ENCODE data around the gene PLCB2.

Gene PLCB2

DNA sequence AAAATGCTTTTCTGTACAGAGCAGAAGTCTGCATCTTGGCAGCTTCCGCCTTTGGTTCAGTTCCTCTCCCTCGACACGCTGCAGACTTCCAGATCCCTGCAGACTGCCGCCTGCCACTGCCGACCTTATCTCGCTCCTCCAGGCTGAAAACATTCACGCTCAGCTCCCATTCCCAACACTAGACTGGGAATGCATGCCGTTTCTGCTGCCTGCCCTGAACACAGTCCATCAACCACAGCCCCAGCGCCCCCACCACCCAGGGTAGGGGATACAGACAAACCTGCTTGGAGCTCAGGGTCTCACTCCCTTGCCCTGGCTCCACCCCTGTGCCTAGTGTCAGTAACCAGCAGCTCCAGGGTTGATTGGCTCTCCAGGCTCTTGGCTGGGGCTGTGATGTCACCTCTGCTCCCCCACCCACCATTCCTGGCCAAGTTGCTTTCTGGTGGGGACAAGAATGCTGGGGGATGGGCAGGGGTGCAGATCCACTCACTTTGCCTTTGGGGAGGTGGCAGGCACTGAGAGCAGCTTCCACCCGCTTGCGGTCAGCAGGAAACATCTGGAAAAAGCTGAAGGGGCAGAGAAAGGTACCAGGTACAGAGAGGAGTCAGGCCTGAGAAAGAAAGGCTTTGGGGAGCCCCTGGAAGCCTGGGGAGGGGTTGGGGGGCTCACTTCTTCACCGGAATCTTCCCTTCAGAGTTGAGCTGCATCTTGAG, 6.1 kb downstream of the PLCB2 start:
- DNase-seq: no peak

GRCh38 chr15:40300771-40301170, 7.0 kb downstream of the PLCB2 start:
- no peak for DNase-seq

DNA sequence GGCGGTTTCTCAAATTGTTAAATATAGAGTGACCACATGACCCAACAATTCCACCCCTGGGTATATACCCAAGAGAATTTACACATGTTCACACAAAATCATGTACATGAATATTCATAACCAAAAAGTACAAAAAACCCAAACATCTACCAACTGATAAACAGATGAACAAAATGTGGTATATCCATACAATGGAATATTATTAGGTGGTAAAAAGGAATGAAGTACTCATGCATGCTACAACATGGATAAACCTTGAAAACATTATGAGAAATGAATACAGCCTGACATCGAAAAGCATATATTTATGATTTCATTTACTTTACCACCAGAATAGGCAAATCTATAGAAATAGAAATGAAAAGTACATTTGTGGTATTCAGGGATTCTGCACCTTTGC, 7.4 kb downstream of the PLCB2 start:
- no peak for DNase-seq

GRCh38 chr15:40298216-40298935, 9.4 kb downstream of the PLCB2 start:
- DNase-seq: no peak

DNA sequence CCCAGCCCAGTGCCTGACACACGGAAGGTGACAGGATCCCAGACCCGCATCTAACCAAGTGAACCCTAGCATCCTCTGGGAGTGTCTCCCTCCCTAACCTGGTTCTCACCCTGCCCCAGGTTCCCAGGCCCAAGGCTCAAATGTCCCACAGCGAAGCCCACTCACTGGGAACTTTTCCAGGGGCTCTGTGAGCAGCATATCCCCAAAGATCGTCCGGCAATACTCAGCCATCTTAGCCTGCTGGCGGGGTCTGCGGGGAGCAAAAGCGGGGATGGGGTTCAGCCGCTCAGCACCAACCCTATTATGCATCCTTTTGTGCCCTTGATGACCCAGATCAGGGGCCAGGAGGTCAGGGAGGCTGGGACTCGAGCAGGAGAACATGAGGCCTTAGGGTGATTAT, 10.4 kb downstream of the PLCB2 start:
- no peak for DNase-seq

- DNase-seq: no peak
Observed at GRCh38 chr15:40296561-40297230, 11.0 kb downstream of the PLCB2 start.

DNA sequence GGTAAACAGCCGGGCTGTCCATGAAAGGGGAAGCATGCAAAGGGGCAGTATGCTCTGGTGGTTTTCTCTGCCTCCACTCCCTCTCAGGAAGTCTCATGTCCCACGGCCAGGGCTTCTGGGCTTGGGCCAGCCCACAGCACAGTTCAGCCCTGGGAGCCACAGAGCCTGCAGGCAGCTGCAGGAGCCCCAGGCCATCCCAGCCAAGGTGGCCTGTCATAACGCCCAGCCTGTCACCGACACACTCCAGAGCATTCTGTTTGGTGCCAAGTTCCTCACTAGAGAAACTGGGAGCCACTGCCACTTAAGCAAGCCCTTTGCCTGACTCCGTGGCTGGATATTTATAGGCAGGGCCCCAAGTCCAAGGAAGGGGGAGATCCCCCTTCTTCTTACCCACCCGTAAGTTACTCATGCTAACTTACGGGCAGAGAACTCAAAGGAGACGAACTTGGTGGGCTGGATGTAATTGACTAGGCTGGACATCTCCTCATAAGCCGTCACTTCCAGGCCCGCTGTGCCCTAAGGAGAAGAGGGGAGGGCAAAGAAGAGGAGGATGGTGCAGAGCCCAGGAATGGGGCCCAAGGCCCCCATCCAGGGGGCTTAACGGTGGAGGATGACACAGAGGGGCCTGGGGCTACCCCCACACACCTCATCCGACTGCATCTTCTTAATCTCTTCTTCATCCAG, 11.7 kb downstream of the PLCB2 start:
- DNase-seq: no peak

GRCh38 chr15:40295297-40295696, 12.4 kb downstream of the PLCB2 start:
- DNase-seq: no peak

GRCh38 chr15:40293905-40294895, 13.5 kb downstream of the PLCB2 start:
- DNase-seq: no peak

- no peak for DNase-seq
Observed at GRCh38 chr15:40293006-40293405, 14.7 kb downstream of the PLCB2 start.

GRCh38 chr15:40292246-40292645, 15.5 kb downstream of the PLCB2 start:
- no peak for DNase-seq

DNA sequence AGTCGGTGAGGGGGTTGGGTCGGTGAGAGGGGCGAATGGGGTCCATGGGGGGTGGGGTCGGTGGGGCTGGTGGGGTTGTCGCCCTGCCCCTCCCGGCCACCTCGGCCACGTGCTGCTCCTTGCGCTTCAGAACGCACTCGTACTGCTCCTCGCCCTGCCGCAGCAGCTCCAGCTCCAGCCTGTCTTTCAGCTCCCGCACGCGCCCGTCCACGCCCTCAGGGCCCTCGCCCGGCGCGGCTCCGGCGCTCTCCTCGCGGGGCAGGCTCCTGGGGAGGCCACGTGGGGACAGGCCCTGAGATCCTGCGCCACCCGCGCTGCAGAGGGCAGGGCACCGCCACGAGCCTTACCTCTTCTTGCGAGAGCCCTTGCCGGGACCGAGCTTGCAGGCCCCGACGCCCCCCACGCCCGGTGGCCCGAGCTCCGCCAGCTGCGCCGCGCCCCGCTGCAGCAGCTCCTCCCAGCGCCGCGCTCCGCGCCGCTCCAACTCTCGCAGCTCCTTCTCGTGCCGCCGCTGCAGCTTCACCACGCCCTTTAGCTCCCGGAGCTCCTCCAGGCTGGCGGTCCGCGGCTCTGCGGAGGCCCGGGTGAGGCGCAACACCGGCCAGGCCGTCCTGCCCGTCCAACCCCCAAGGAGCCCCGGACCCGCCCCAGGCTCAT, 16.7 kb downstream of the PLCB2 start:
- DNase-seq: no peak

DNA sequence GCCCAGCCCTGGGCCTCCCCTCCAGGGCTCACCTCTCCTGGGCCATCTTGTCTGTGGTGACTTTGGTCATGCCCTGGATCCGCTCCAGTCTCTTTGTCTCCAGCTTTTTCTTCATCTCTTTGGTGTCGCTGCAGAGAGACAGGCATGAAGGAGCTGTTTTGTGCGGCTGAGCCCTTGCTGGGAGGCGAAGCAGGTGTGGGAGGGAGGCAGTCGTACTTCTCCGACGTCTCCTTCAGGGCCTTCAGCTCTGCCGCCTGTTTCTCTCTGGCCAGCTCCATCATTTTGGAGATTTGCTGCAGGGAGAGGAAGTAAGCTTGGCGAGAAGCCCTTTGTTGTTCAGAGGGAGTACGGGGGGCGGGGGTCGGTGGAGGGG, 17.2 kb downstream of the PLCB2 start:
- DNase-seq: no peak

DNA sequence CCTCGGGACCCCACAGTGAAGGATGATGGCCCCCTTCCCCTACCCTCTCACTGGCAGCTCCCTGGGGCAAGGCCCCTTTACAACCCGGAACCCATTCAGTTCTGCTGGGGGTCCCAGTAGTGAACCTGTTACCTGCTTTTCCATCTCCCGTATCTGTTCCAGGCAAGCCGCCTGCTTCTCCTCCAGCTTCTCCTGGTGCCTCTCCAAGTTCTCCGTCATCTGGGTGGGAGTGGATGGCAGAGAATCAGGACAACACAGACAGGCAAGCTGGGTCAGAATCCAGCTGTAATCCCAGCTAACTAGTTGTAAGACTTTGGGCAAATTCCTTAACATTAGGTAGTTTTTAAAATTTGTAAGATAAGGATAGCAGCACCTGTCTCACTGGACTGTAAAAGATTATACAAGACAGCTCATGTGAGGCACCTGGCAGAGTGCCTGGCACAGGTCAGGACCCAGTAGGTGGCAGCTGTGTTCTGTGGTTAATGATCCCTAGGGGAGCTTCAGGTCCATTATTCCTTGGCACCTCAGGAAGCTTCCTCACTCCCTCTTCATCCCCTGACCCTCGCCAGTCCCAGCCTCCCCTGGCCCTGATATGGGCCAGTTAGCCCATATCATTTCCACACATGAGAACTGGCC, 18.5 kb downstream of the PLCB2 start:
- DNase-seq: no peak

DNA sequence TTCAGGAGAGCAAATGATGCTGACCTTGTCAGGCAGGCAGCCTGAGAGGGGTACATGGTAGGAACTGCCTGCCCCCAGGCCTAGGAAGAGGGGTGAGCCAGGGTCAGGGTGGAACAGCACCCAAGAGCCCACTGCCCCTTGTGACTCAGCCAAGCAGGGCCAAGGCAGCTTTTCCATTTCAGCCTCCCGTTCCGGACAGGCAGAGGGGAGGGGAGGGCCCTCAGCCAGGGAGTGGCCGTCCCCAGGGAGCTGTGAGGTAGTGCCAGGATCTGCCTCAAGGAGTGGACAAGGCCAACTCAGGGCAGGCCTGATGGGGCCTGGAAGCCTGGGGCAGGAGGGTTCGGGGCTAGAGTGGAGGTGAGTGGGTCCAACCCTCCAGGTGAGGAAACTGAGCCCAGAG, 19.8 kb downstream of the PLCB2 start:
- no peak for DNase-seq

- no peak for DNase-seq
Observed at GRCh38 chr15:40287505-40287904, 20.2 kb downstream of the PLCB2 start.

DNA sequence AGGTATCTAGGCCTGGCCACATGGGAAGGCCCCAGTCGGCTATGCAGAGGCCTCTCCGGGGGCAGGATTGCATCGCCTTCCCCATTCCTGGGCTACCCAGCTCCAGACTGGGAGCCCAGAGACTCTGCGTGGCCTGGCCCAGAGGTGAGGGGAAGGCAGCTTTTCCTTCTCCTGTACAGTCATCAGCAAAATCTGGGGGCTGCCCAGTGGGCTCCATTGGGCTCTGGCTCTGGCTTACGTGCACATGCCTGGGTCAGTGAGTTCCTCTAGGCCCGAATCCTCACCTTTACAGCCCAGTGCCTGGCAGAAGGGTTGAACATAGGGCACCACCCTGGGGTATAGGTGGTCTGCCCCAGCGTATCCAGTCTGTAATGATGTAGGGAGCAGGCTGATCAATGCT, 20.9 kb downstream of the PLCB2 start:
- no peak for DNase-seq

- no peak for DNase-seq
Observed at GRCh38 chr15:40286061-40286532, 21.6 kb downstream of the PLCB2 start.

DNA sequence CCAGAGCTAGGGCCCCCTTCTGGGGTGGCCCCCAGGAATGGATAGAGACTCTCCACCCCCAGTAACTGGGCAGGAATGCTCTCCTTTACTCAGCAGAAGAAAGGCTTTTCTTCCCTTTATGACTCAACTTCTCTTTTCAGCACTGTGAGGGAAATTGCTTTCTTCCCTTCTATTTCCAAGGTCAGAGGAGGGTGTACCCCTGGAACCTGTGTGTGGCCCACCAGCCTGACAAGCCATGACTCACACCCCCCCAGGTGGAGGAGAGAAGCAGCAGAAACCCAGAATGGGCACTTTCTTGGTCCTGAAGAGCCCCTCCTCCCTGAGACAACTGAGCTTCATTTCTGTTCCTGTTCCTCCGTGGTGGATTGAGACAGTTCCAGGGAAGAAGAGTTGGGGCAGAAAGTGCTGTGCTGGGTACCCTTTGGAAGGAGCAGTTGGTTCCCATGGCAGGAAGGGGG, 22.2 kb downstream of the PLCB2 start:
- DNase-seq: no peak

DNA sequence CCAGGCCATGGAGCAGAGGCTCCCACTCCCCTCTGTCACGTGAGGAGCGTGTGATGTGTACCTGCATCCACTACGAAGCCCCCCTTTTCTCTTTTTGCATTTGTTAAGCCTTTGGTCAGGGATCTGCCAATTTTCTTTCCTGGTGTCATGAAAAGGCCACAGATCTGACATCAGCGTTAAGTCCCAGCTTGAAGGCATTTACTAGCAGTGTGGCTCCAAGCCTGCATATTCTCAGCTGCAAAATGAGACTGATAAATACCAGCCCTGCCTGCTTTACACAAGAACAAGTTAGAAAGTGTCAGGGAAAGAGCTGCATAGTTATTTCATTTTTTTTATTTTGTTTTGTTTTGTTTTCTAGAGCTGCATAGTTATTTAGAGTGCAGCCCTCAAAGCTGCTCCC, 22.6 kb downstream of the PLCB2 start:
- no peak for DNase-seq
